ENCODE results near the gene IGFL4. TPM values are rescaled to one million over a fixed set of nuclear protein-coding genes. Genes with fewer than 3 reads are reported as not detected.
A peak's percentile ranks its signal among the peaks of the same experiment; 100 is the strongest.

IGFL4 gene
- total and polyA plus RNA-seq, 2 of the 13 experiments (the other 11 are each of a cell fraction or from before 2014, with no cell fraction given) = 1.2 to 1.4 TPM

DNA sequence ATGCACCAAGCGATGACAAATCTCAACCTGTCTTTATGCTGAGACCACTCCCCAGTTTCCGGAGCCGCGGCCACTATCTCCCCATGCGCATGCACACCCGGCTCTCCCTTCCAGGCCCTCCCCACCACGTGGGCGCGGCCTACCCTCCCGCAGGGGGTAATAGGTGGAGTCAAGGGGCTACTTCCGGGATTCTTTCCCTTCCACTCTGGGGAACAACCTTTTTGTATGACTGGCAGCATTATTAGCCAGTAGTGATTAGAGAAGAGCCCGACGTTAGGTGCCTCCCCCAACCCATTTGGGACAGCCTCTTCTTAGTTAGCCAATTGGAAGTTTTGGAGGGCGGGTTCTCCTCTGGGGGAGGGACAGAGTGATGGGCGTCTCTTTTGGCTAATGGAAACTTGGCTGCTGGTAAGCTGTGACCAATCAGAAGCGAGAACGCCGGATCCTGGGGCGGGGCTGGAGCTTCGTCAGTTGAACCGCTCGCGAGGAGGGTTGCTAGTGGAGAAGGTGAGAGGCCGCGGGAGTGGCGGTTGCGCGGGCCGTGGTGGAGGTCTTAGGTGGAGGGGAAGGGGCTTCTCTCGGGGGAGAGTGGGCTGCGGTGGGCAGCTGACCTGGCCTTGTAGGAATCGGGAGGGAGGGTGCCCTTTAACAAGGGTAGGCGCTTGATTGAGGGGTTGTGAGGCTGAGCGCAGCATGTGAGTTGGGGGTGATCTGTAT is 45.6 kb downstream of the IGFL4 start, which contains the start of gene CCDC61 (continued):
- TF ChIP-seq, protein P1, sequence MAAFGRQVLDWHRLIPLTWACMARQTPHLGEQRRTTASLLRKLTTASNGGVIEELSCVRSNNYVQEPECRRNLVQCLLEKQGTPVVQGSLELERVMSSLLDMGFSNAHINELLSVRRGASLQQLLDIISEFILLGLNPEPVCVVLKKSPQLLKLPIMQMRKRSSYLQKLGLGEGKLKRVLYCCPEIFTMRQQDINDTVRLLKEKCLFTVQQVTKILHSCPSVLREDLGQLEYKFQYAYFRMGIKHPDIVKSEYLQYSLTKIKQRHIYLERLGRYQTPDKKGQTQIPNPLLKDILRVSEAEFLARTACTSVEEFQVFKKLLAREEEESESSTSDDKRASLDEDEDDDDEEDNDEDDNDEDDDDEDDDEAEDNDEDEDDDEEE (CRISPR knock-in tag; IDR thresholded peaks at IDR 0.05) = 0 out of 2 replicates have a peak, but pooled peaks have one; percentile 33
- TF ChIP-seq ZSCAN22 (CRISPR knock-in tag; IDR thresholded peaks at IDR 0.05) (no peak), ZNF598 (CRISPR knock-in tag; IDR thresholded peaks at IDR 0.05; ENCODE audit: borderline replicate concordance) (no peak; the same call in 1 of the 2 replicates), CBX1 (IDR thresholded peaks at IDR 0.05; ENCODE audit: low read depth) (no peak), BRD4 (CRISPR knock-in tag; IDR thresholded peaks at IDR 0.05) (no peak), ZEB1 (IDR thresholded peaks at IDR 0.05; ENCODE audit: insufficient replicate concordance, low read depth) (no peak), ZNF180 (CRISPR knock-in tag; IDR thresholded peaks at IDR 0.05; ENCODE audit: borderline replicate concordance, low read depth) (no peak), LCORL (IDR thresholded peaks at IDR 0.05) (no peak), LCORL (CRISPR knock-in tag; IDR thresholded peaks at IDR 0.05) (no peak), RBM39 (IDR thresholded peaks at IDR 0.05; ENCODE audit: low read depth, low read length, poor library complexity, severe bottlenecking) (peak; percentile 77), ZFP82 (CRISPR knock-in tag; IDR thresholded peaks at IDR 0.05; ENCODE audit: borderline replicate concordance) (no peak), EEA1 (CRISPR knock-in tag; IDR thresholded peaks at IDR 0.05; ENCODE audit: borderline replicate concordance) (no peak), ZNF235 (CRISPR knock-in tag; IDR thresholded peaks at IDR 0.05; ENCODE audit: borderline replicate concordance) (no peak), ETV6 (CRISPR knock-in tag; conservative IDR thresholded peaks at IDR 0.05) (no peak), HDAC2 (CRISPR knock-in tag; IDR thresholded peaks at IDR 0.05) (no peak), TBP (CRISPR knock-in tag; IDR thresholded peaks at IDR 0.05) (no peak), ZNF451 (CRISPR knock-in tag; IDR thresholded peaks at IDR 0.05) (no peak), NBN (conservative IDR thresholded peaks at IDR 0.05) (no peak)
- TF ChIP-seq, protein P2, sequence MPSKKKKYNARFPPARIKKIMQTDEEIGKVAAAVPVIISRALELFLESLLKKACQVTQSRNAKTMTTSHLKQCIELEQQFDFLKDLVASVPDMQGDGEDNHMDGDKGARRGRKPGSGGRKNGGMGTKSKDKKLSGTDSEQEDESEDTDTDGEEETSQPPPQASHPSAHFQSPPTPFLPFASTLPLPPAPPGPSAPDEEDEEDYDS (CRISPR knock-in tag; IDR thresholded peaks at IDR 0.05) = peak; percentile 53
- TF ChIP-seq, protein P3, sequence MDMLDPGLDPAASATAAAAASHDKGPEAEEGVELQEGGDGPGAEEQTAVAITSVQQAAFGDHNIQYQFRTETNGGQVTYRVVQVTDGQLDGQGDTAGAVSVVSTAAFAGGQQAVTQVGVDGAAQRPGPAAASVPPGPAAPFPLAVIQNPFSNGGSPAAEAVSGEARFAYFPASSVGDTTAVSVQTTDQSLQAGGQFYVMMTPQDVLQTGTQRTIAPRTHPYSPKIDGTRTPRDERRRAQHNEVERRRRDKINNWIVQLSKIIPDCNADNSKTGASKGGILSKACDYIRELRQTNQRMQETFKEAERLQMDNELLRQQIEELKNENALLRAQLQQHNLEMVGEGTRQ (IDR thresholded peaks at IDR 0.05; ENCODE audit: low read depth, low read length) = peak; percentile 76
- TF ChIP-seq, protein P3 (CRISPR knock-in tag; IDR thresholded peaks at IDR 0.05; ENCODE audit: borderline replicate concordance) = peak; percentile 88
- TF ChIP-seq, protein P4, sequence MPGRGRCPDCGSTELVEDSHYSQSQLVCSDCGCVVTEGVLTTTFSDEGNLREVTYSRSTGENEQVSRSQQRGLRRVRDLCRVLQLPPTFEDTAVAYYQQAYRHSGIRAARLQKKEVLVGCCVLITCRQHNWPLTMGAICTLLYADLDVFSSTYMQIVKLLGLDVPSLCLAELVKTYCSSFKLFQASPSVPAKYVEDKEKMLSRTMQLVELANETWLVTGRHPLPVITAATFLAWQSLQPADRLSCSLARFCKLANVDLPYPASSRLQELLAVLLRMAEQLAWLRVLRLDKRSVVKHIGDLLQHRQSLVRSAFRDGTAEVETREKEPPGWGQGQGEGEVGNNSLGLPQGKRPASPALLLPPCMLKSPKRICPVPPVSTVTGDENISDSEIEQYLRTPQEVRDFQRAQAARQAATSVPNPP (CRISPR knock-in tag; IDR thresholded peaks at IDR 0.05) = no peak
- TF ChIP-seq, protein P5, sequence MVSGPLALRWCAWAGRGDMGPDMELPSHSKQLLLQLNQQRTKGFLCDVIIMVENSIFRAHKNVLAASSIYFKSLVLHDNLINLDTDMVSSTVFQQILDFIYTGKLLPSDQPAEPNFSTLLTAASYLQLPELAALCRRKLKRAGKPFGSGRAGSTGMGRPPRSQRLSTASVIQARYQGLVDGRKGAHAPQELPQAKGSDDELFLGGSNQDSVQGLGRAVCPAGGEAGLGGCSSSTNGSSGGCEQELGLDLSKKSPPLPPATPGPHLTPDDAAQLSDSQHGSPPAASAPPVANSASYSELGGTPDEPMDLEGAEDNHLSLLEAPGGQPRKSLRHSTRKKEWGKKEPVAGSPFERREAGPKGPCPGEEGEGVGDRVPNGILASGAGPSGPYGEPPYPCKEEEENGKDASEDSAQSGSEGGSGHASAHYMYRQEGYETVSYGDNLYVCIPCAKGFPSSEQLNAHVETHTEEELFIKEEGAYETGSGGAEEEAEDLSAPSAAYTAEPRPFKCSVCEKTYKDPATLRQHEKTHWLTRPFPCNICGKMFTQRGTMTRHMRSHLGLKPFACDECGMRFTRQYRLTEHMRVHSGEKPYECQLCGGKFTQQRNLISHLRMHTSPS (CRISPR knock-in tag; IDR thresholded peaks at IDR 0.05; ENCODE audit: low read depth) = no peak
- TF ChIP-seq, protein P6, sequence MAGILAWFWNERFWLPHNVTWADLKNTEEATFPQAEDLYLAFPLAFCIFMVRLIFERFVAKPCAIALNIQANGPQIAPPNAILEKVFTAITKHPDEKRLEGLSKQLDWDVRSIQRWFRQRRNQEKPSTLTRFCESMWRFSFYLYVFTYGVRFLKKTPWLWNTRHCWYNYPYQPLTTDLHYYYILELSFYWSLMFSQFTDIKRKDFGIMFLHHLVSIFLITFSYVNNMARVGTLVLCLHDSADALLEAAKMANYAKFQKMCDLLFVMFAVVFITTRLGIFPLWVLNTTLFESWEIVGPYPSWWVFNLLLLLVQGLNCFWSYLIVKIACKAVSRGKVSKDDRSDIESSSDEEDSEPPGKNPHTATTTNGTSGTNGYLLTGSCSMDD (CRISPR knock-in tag; IDR thresholded peaks at IDR 0.05) = no peak
